GM19238 (cell line): ENCODE data around the gene MLH3.

ENCODE experiments used
- DNase-seq: peaks from one replicate; pipeline ENCODE4 v3.0.0; 2011; ENCODE audit warnings: low spot score; ENCODE audit not compliant: insufficient read length

Gene MLH3

DNA sequence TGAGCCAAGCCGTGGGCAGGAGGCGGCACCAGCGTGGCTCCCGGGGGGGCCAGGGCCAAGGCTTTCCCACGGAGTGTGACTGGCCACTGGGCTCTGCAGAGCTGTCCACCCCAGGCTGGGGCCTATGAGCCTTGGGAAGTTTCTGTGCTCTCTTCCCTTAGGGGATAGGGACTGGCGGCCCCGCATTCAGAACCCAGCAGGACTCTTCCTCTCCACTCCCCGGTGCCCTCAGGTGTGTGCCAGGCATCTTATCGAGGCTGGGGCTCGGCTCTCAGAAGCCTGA, 66.3 kb downstream of the MLH3 start:
- no peak for DNase-seq

DNA sequence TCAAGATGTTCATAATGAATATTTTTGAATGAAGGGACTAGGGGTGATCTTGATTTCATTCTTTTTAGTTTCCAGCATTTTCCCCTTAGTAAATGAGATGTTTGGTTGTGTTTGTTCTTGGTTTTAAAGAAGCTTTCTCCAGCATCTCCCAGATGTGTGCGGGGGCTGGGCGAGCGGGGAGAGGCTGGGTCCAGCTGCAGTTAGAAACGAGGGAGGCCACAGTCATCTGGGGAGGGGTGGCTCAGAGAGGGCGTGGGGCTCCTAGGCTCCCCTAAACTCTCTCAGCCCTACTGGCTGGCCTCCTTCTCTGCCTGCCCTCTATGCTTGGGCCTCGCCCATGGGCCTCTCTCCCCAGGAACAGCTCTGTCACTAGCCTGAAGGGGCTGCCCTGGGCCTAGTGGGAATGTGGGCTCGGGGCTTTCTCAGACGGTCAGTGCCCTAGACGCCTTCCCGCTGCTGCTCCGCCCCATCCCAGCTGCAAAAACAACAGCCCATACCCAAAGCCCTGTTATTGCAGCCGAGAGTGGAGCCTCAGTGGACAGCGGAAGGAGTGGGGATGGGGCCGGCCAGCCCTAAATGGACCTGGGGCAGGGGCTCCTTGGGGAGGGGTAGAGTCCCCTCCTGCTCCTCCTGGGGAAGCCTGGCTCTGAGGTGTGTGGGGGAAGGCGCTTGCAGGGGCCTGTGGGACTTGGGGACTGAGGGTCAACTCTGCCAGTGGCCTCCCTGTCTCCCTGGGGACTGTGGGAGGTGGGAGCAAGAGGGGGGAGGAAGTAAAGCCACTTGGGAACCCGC, 66.8 kb downstream of the MLH3 start:
- DNase-seq = no peak

DNA sequence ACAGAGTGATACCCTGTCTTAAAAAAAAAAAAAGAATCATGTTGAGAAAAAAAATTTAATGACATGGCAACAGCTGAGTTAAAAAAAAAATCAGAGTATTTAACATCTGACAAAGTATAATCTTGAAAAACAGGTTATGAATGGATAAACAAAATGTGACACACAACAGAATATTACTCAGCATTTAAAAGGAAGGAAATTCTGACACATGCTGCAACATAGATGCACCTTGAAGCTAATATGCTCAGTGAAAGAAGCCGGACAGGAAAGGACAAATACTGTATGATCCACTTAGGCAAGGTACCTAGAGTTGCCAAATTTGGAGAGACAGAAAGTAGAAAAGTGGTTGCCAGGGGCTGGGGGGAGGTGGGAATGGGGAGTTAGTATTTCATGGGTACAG, 67.9 kb downstream of the MLH3 start:
- no peak for DNase-seq

DNA sequence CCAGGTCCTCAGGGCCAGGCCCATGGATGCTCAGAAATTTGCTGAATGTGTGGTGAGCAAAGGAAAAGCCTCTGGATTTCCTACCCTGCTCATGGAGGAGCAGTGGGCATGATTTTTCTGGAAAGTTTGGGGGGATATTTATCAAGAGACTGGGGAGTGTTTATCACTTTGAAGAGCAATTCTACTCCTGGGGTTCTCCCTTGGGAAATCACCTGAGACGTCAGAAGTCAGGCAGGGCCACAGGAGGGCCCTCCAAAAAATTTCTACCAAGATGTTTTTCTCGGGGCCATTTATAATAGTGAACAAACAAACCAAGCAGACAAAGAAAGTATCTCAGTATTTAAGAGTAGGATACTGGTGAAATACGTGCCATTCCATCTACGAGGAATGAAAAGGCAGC, 68.6 kb downstream of the MLH3 start:
- no peak for DNase-seq

DNA sequence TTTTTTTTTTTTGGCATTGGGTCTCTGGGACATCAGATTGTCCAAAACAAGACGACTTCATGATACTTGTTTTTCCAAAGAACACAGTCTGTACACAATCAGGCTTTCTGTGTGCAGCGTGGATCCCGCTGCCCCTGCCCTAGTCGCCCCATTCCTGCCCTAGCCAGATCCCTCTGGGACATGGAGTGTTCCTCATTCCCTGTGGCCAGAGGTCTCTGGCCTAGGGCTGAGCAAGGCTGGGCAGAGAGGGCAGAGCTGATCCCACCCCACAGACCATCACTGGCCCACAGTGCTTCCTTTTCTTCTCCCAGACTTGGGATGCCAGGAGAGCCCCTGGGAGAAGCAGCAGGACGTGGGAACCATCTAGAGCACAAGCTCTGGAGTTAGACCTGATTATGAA, 69.4 kb downstream of the MLH3 start:
- no peak for DNase-seq

DNA sequence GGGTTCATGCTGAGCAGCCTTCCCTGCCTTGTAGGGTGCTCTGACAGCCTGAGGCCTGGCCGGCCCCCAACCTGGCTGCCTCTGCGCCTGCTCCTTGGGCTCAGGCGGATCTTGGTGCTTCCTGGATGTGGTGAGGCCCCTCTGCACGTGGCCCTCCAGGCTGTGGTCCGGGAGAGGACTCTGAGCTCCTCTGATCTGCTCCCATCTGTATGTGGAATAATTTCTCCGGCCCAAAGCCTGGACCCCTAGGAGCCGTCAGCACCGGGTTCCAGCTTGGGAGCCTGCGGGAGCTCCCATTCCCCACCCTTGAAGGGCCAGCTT, 69.8 kb downstream of the MLH3 start:
- DNase-seq = no peak

DNA sequence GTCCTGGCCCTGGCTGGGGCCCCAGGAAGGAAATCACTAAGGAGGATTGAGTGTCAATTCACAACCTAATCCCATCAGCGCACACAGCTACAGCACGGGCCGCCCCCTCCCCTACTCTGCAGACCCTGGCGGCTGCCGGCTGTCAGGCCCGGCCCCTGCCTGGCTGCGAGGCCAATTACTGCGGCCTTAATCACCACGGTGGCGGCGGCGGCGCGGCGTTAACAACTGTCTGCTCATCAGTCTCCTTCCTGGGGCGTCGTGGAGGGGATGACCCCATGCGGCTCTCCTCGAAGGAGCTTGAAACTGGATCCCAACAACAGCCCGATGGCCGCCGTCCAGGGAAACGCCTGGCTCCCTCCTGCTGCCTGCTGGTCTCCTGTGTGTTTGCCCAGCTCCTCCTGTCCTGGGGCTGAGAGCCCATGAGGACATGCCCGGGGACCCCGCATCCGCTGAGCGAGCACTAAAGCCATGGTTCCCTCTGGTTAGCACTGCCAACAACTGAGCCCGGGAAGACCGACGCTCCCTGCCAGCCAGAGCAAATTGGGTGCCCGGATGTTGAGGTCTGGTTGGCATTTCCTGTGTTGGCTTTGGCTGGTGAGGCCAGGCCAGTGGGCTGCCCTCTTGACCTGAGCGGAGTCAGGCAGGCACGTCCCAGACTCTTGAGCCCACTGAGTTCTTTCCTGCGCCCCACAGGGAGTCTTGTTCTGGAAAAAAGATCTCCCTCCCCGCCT, 70.4 kb downstream of the MLH3 start:
- DNase-seq = no peak

DNA sequence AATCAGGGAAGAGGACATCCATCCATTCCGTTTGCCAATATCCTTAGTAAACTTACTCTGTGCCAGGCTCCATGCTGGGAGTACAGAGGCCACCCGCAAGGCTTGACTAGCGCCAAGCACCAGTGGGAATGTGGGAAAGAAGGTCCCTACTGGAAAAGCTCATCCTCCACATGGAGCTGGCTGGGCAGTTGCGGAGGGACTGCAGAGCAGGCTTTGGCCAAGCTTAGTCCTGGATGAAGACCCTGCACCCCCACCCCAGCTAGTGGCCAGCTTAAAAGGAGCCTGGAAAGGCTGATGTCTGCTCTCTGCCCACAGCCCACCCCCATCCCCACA, 70.9 kb downstream of the MLH3 start:
- no peak for DNase-seq

DNA sequence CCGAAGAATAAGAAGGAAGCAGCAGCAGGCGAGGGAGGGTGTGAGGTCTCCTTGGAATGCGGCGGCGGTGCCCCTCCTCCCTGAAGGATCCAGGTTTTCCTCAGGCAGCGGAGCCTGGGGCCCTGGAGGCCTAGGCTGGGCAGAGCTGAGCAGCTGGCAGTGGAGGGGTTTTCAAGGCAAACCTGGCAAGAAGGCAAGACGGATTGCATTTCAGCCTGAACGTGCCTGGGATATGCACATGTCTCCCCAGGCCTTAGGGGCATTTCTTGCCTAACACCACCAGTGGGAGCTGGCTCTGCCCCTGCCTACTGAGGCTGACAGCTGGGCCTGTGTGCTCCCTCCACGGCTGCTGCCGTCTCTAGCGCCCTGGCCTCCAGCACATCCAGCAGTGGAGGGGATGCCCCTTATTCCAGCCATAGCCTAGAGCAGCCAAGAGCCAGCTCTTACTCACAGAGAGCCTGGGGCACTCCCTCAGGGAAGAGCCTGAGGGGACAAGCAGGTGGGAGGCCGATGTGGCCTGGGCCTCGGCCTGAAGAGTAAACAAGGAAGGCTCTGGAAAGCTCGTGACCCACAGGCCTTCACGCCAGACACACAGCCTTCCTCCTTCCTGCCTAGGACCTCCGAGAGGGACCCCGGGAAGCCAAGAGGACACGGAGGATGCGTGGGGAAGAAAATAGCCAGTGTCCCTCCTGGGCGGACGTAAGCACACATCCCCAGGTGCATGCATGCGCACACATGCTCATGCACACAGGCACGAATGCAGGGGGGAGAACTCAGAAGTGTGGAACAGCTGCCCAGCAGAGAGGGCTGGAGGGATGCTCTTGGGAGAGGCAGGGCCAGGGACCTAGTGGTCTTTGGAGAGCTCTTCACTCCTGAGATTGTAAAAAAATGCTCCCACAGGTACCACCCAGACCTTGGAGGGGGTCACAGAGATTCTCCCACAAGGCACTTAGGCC, 71.5 kb downstream of the MLH3 start:
- DNase-seq = no peak

DNA sequence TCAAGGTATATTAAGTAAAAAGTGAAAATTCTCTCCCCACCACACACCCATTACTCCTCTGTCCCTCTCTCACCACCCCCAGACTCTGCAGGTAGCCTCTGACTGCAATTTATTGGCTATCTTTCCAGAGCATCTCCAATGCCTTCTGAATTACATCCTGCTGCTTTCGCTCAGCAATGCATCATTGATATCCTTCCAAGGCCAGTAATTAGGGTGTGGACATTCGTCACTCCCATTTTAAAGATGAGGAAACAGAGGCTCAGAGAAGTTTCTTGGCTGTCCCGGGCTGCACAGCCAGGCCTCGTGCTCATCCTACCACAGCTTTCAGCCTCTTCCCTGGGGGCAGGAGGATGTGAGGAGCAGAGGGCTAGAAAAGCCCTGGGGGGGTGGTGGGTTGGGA, 72.2 kb downstream of the MLH3 start:
- no peak for DNase-seq

DNA sequence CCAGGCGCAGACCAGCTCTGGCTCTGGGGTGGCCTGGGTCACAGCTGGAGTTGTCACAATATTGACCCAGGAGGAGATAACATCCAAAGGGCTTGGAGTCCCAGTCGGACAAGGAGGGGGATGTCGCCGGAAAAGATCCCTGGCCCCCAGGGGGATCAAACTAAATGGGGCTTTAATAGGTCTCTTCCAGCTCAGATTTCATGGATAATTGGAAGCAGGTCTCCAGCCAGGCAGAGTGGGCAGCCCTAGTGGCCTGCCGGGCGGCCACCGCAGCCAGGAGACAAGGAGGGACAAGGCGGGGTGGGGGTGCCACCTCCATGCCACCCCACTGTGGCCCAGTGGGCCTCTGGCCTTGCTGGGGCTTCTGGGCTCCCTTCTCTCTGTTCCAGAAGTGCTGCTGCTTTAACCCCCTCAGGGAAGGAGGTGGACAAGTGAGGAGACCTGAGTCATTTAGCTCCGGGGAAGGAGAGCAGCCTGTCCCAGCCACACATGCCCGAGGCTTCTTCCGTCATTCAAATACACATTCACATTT, 72.8 kb downstream of the MLH3 start:
- DNase-seq = no peak

DNA sequence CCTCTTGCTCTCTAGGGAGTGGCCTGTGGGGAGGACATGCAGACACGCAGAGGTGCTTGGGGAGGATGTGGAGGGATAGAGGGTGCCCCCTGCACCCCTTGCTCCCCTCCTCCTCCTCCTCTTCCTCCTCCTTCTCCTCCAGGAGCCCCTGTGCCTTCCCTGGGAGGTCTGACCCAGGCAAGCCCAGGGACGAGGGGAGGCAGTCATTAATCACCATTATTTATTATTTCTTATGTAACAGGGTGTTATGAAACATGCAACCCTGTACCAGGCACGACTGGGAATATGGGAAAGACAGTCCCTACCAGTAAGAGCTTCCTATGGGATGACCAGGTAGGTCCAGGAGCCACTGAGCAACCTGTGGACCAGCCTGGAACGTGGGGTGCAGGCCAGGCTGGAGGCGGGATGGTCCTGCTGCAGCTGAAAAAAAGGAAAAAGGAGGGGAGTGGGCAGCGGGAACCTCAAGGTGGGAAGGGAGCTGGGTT, 73.3 kb downstream of the MLH3 start:
- no peak for DNase-seq

DNA sequence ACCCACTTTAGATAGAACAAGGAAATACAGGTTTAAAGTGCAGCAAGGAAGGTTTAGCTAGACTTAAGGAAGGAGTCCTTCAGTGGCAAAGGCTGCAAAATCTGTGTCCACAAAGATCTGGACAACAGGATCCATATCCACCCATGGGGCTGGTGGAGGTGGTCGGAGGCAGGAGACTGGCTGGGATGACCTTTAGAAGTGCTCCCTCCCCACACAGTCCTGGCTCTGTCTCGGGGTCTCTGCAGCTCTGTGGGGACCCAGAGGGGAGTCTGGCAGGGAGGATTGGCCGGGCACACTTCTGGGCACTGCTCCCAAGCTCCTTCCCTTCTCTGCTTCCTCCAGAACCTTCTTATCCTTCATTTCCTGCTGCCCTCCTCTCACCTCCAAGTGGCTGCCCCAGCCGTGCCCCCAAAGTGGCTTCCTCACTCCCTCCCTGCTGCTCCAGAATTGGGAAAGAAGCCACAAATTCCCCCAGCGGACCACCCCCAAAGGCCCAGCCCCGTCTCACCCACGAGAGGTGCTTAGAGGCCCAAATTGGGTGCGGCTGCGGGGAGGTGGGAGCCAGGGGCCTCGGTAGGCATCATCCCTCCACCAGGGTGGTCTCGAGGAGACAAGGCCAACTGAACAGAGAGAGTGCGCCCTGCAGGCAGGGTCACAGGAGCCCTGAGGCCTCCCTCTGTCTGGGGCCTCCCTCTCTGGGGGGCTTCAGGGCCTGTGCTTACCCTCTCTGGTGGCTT, 73.9 kb downstream of the MLH3 start:
- DNase-seq = no peak

DNA sequence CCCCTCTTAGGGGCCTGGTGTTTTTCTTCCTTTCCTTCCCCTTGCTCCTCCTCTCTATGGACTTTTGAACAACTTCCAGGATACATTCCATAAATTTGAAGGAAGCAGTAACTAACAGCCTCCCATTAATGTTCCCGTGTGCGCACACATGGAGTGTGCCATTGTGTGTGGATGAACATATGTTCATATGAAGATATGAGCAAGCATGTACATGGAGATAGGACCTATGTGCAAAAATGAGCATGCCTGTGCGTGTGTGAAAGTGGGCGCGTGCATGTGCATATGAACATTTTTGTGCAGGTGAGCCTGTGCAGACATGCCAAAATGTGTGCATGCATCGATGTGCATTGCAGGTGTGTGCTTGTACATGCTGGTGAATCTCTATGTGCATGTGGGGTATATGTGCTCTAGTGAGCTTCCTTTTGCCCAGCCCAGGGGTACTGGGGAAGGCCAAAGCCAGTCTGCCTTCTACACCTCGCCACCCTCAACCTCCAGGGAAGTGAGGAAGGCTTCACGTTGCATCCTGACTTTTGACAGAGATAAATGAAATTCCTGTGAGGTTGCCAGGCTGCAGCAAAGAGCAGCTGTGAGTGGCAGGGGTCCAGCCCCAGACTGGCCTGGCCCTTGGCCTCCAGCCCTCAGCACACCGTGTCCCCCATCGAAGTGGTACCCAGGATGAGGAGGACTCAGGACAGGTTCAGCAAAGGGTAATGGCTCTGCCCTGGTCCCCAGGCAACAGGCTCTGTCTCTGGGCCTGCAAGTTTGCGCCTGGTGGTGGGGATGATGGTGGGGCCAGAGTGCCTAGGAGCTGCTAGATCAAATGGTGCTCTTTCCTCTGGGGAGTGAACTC, 74.8 kb downstream of the MLH3 start:
- DNase-seq = no peak

DNA sequence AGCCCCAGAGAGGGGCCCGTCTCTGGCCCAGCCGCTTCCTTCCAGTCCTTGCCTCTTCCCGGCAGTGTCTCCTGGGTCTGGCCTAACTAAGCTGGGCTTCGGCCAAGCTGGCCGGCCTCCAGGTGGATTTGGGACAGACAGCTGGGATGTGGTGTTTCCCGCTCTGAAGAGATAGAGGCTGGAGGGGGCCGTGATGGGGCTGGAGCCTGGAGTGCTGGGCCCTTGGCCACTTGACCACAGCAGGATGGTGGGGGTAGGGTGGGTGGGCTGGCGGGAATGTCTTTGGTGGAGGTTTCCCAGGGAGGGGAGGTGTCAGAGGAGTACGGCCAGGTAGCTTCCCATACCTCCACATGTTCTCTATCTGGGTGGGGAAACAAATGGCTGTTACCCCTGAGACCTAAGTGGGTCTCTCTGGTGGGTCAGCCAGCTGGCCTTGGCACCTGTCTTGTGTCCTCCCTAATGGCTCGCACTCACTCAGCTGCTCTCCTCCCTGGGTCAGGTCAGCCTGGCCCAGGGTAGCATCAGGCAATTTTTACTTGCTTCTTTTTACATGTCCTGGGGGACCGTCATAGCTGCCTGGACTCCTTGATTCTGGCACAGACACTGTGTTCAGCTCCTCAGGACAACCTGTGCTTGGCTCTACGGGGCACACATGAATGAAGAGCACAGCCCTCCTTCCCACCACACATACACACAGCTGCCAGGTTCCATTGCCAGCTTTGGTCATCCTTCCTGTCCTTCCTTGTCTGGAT, 76.0 kb downstream of the MLH3 start:
- DNase-seq = no peak

DNA sequence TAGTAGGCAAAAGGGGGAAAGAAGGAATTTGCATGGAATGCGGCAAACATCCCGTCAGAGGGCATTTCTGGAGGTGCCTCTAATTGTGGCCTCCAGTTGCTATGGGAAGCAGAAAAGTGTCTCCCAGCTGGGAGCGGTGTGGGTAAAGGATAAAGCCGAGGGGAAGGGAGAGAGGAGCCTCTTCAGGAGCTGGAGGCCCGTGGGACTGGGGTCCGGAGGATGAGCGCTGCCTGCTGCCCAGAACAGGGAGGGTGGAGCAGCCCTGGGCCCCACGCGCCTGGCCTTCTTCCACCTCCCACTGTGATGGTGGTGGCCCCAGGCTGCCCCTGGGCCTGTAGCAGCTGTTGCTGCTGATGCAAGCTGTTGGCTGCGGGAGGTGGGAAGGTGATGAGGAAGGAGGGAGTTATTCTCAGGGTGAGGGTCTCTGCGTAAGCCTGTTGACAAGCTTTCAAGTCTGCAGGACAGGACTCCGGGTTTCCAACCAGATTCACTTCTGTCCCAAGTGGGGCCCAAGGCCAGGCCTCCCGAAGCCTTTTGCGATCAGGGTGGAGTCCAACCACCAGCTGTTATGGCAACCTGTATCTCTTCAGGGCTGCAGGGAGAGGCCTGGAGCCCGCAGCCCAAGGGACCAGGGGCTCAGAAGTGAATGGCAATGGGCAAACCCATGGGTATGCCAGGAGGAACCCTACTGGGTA, 76.8 kb downstream of the MLH3 start:
- no peak for DNase-seq

DNA sequence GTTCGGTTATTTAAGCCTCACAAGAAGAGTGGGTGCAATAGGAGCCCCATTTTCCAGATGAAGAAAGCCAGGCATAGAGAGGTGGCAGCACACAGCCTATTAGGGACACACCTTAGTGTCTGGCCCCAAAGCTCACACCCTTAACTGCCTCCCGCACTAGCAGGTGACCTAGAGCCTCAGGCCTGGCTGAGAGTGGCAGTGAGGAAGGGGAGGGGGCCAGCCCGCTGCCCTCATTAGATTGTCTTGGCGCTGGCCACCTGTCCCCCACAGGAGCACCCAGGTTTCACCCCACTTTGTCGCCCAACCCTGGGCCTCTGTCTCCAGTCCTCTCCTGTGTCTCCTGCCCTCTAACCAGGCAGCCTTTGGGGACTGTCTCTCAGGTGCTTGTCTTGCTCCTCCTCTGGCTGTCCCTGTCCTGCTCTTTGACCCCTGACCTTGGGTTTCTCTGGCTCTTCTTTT, 77.3 kb downstream of the MLH3 start:
- no peak for DNase-seq

DNA sequence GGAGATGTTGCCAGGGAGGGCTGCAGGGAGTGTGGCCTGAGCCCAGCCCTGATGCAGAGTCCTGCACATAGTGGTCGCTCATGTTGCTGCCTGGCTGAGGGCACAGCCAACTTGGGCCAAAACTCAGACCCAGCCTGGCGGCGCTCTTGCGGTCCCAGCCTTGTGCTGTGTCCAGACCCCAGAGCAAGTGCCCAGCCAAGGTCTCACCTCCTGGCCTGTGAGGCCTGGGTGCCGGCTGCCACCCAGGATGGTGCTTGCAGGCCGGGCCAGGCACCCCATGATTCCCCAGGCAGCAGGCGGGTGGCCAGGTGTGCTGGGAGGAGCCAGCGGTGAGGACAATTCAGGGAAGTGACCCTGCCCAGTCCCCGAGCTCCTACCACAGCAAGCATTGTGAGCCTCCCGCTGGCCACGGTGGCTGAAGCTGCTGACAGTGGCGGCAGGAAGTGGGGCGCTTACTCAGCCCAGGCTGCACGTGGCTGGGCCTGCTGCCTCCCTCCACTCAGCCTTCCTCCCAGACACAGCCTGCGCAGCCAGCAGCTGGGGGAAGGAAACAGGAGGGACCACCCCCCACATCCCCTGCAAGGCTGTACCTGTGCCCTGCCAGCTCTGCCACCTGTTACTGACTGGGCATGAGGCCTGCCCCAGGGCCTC, 78.1 kb downstream of the MLH3 start:
- no peak for DNase-seq
